Stomach (tissue), 4 donors: ENCODE measurements around the gene PGBD5.

Source experiments
- CTCF ChIP-seq, 7 experiments: fragments of 450-650 bp in 4 of 7; fragments of 200-600 bp in 3 of 7; sonication (generic) in 3 of 7; IDR thresholded peaks; one replicate each; pipeline ENCODE4 v1.5.1; 2016 to 2019; ENCODE audit warnings: antibody characterized with exemption in 7 of 7, control low read depth in 2 of 7, mild to moderate bottlenecking in 1 of 7
- POLR2AphosphoS5 ChIP-seq, 3 donors: sonication (generic); formaldehyde crosslinking; IDR thresholded peaks; one replicate each; pipeline ENCODE4 v1.6.1; 2016; ENCODE audit warnings: antibody characterized with exemption in 3 of 3

- no peak for TF ChIP-seq CTCF (IDR thresholded peaks at IDR 0.05)
- TF ChIP-seq POLR2AphosphoS5 (IDR thresholded peaks at IDR 0.05) = no peak
Observed at GRCh38 chr1:230414694-230415093, 11.4 kb downstream of the PGBD5 start.
